RKO (cell line): Measurements from ENCODE around the gene OR10H1.
"Not testable (repeated sequence)": the region's sequence is repeated elsewhere in the genome, so short reads cannot be mapped to it uniquely, and the experiment has no call there.

ENCODE experiments used
- DNase-seq: peaks from one replicate; pipeline ENCODE4 v3.0.0-alpha.2; 2016; ENCODE audit warnings: low spot score

OR10H1 gene

GRCh38 chr19:15828611-15829305 is 13.3 kb upstream of the OR10H1 start:
- not testable (repeated sequence) for DNase-seq

GRCh38 chr19:15828121-15828610 is 12.7 kb upstream of the OR10H1 start:
- no peak for DNase-seq

- no peak for DNase-seq
Measured at GRCh38 chr19:15825753-15826152, 10.3 kb upstream of the OR10H1 start.

- no peak for DNase-seq
Measured at GRCh38 chr19:15820646-15821045, 5.2 kb upstream of the OR10H1 start.

- DNase-seq: no peak
Measured at GRCh38 chr19:15813916-15814315, 1.5 kb downstream of the OR10H1 start.

GRCh38 chr19:15812060-15812722 is 3.3 kb downstream of the OR10H1 start:
- no peak for DNase-seq

GRCh38 chr19:15811476-15811875 is 4.0 kb downstream of the OR10H1 start:
- no peak for DNase-seq

- DNase-seq: peak; percentile 56
Measured at GRCh38 chr19:15810335-15810734, 5.1 kb downstream of the OR10H1 start.

GRCh38 chr19:15794279-15794678 is 21.2 kb downstream of the OR10H1 start:
- DNase-seq: not testable (repeated sequence)

GRCh38 chr19:15790096-15790495 is 25.4 kb downstream of the OR10H1 start:
- peak; percentile 30 for DNase-seq

- DNase-seq: no peak
Measured at GRCh38 chr19:15788594-15789270, 26.7 kb downstream of the OR10H1 start.

- no peak for DNase-seq
Measured at GRCh38 chr19:15787611-15788155, 27.8 kb downstream of the OR10H1 start, which contains the start of gene OR10H5. OR10H5 (plus strand) TSS chr19:15787661; CDS start chr19:15794049, 6,388 bp downstream.

- not testable (repeated sequence) for DNase-seq
Measured at GRCh38 chr19:15782896-15783295, 32.6 kb downstream of the OR10H1 start.

GRCh38 chr19:15782211-15782610 is 33.3 kb downstream of the OR10H1 start:
- DNase-seq: no peak

GRCh38 chr19:15781661-15782060 is 33.8 kb downstream of the OR10H1 start:
- no peak for DNase-seq

- DNase-seq: no peak
Measured at GRCh38 chr19:15780610-15781418, 34.6 kb downstream of the OR10H1 start.

GRCh38 chr19:15779756-15780476 is 35.5 kb downstream of the OR10H1 start:
- peak; percentile 7 for DNase-seq

GRCh38 chr19:15776991-15777970 is 38.2 kb downstream of the OR10H1 start:
- DNase-seq: no peak

GRCh38 chr19:15776264-15776663 is 39.2 kb downstream of the OR10H1 start:
- DNase-seq: no peak

GRCh38 chr19:15775249-15775648 is 40.2 kb downstream of the OR10H1 start:
- DNase-seq: no peak
